Trophoblast cell (in vitro differentiated cells and primary cell): ENCODE results near the gene BPIFA2.

Source experiments
- DNase-seq, 2 donors: peaks; one replicate each; pipeline ENCODE4 v3.0.0-alpha.2; 2016
- H2AFZ ChIP-seq: 2 replicates; pipeline ENCODE4 v1.6.1; 2013; ENCODE audit warnings: low read length, moderate library complexity, mild to moderate bottlenecking; ENCODE audit not compliant: insufficient read depth, poor library complexity
- H2AK5ac ChIP-seq: 2 replicates; pipeline ENCODE4 v1.6.1; 2013; ENCODE audit warnings: mild to moderate bottlenecking, low read length
- H2BK120ac ChIP-seq: 2 replicates; pipeline ENCODE4 v1.6.1; 2013; ENCODE audit warnings: low read length, mild to moderate bottlenecking, moderate library complexity; ENCODE audit not compliant: insufficient read depth, poor library complexity
- H2BK12ac ChIP-seq: 2 replicates; pipeline ENCODE4 v1.6.1; 2013; ENCODE audit warnings: mild to moderate bottlenecking, low read length, moderate library complexity
- H2BK5ac ChIP-seq: 2 replicates; pipeline ENCODE4 v1.6.1; 2013; ENCODE audit warnings: low read length, low read depth, moderate library complexity, mild to moderate bottlenecking; ENCODE audit not compliant: poor library complexity
- H3K14ac ChIP-seq: 2 replicates; pipeline ENCODE4 v1.6.1; 2013; ENCODE audit warnings: mild to moderate bottlenecking, low read length
- H3K18ac ChIP-seq: 2 replicates; pipeline ENCODE4 v1.6.1; 2013; ENCODE audit warnings: mild to moderate bottlenecking, low read length
- H3K23ac ChIP-seq: 2 replicates; pipeline ENCODE4 v1.6.1; 2013; ENCODE audit warnings: low read length
- H3K27ac ChIP-seq: 2 replicates; pipeline ENCODE4 v1.5.1; 2013; ENCODE audit warnings: low read depth, mild to moderate bottlenecking, inconsistent platforms, low read length, moderate library complexity
- H3K27me3 ChIP-seq: 2 replicates; pipeline ENCODE4 v1.6.1; 2013; ENCODE audit warnings: inconsistent platforms, mild to moderate bottlenecking, low read length, moderate library complexity; ENCODE audit not compliant: insufficient read depth
- H3K36me3 ChIP-seq, 2 experiments: 1 replicate in 1 of 2; 2 replicates in 1 of 2; pipeline ENCODE4 v1.6.1; 2013; ENCODE audit warnings: low read length in 2 of 2, mild to moderate bottlenecking in 2 of 2, moderate library complexity in 1 of 2; ENCODE audit not compliant: insufficient read depth in 2 of 2, control insufficient read depth in 1 of 2
- H3K4ac ChIP-seq: 2 replicates; pipeline ENCODE4 v1.6.1; 2013; ENCODE audit warnings: low read depth, mild to moderate bottlenecking, low read length, moderate library complexity
- H3K4me1 ChIP-seq, 2 experiments: 1 replicate in 1 of 2; 2 replicates in 1 of 2; pipeline ENCODE4 v1.6.1; 2013; ENCODE audit warnings: low read length in 2 of 2, mild to moderate bottlenecking in 2 of 2, moderate library complexity in 1 of 2; ENCODE audit not compliant: insufficient read depth in 2 of 2, control insufficient read depth in 1 of 2
- H3K4me2 ChIP-seq: 2 replicates; pipeline ENCODE4 v1.6.1; 2013; ENCODE audit warnings: inconsistent platforms, mild to moderate bottlenecking, low read length, moderate library complexity
- H3K4me3 ChIP-seq: 2 replicates; pipeline ENCODE4 v1.5.1; 2013; ENCODE audit warnings: mild to moderate bottlenecking, low read depth, low read length, inconsistent platforms
- H3K79me1 ChIP-seq: one replicate; pipeline ENCODE4 v1.6.1; 2013; ENCODE audit warnings: low read length
- H3K79me2 ChIP-seq: 2 replicates; pipeline ENCODE4 v1.6.1; 2013; ENCODE audit warnings: low read length, mild to moderate bottlenecking; ENCODE audit not compliant: control insufficient read depth, insufficient read depth, poor library complexity
- H3K9ac ChIP-seq: 2 replicates; pipeline ENCODE4 v1.6.1; 2013; ENCODE audit warnings: mild to moderate bottlenecking, low read length
- H3K9me3 ChIP-seq: 2 replicates; pipeline ENCODE4 v1.6.1; 2013; ENCODE audit warnings: low read depth, mild to moderate bottlenecking, control low read depth, inconsistent platforms, low read length; ENCODE audit not compliant: insufficient read depth
- H4K12ac ChIP-seq: 2 replicates; pipeline ENCODE4 v1.6.1; 2013; ENCODE audit warnings: low read depth, mild to moderate bottlenecking, low read length, moderate library complexity
- H4K8ac ChIP-seq: 2 replicates; pipeline ENCODE4 v1.6.1; 2013; ENCODE audit warnings: low read depth, mild to moderate bottlenecking, low read length, moderate library complexity
- H4K91ac ChIP-seq: one replicate; pipeline ENCODE4 v1.6.1; 2013; ENCODE audit warnings: low read depth, mild to moderate bottlenecking, low read length, moderate library complexity
- WGBS: extraction: QIAGEN DNeasy Blood & Tissue Kit; methylation state at CpG from one replicate; pipeline ENCODE4 v1.1.7; 2013; ENCODE audit warnings: missing lambda C conversion rate; ENCODE audit not compliant: insufficient read length, insufficient coverage; ENCODE audit errors: extremely low coverage; 5-methylcytosine and 5-hydroxymethylcytosine counted together

The BPIFA2 gene

DNA sequence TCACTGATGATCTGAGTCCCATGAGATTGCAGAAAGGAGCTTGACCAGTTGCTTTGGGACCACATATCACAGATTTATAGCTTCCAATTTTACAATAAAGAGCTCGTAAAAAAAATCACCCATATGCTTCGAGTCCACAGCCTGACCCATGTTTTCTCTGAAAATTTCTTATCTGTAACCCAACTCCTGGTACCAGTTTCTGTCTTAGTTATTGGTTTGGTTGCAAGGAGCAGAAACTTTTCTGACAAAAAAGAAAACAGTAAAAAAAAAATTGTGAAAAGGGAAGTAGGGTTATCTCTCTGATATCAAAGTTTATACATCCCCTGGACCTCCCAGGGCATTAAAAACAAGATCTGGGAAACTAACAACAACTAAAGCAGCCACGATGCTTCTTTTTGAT is 30.8 kb upstream of the BPIFA2 start:
- Histone ChIP-seq H3K27me3 (no peaks in the 10 kb centered on the region), H3K79me1 (no peaks in the 10 kb centered on the region), H3K4ac (no peak overlapping the region), H3K4me2 (no peak overlapping the region), H3K9ac (no peak overlapping the region), H3K27ac (no peak overlapping the region), H3K14ac (no peak overlapping the region), H2BK5ac (no peak overlapping the region), H2BK120ac (no peak overlapping the region), H4K12ac (no peak overlapping the region), H4K91ac (no peak overlapping the region), H2AK5ac (no peak overlapping the region), H3K18ac (no peak overlapping the region), H2AFZ (no peak overlapping the region), H3K4me1 (no peaks in the 10 kb centered on the region), H3K23ac (no peak overlapping the region), H3K79me2 (no peaks in the 10 kb centered on the region), H3K9me3 (peaks cover 19% of the 10 kb centered on the region), H2BK12ac (no peak overlapping the region), H3K4me3 (no peak overlapping the region), H4K8ac (no peak overlapping the region), H3K36me3 (no peaks in the 10 kb centered on the region)
- no CpG with 5 or more reads among the region's 3 CpGs for WGBS
- no peak for DNase-seq

DNA sequence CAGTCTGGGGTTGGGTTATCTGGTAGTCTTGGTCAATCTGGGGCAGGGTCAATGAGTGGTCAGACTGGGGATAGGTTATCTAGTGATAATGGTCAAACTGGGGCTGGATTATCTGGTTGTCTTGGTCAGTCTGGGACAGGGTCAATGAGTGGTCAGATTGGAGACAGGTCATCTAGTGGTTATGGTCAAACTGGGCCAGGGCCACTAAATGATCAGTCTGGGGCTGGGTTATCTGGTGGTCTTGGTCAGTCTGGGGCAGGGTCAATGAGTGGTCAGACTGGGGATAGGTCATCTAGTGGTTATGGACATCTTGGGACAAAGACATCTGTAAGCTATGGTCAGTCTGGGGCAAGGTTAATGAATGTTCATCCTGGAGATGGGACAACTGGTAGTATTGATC is 28.5 kb upstream of the BPIFA2 start:
- Histone ChIP-seq H2BK12ac (no peak overlapping the region), H3K18ac (no peak overlapping the region), H3K4me3 (no peak overlapping the region), H4K91ac (no peak overlapping the region), H3K27ac (no peak overlapping the region), H2BK120ac (no peak overlapping the region), H3K4me2 (no peak overlapping the region), H3K23ac (no peak overlapping the region), H3K14ac (no peak overlapping the region), H3K9ac (no peak overlapping the region), H3K9me3 (peaks cover 19% of the 10 kb centered on the region), H2BK5ac (no peak overlapping the region), H4K12ac (no peak overlapping the region), H3K4ac (no peak overlapping the region), H3K27me3 (no peaks in the 10 kb centered on the region), H3K79me2 (no peaks in the 10 kb centered on the region), H2AFZ (no peak overlapping the region), H3K79me1 (no peaks in the 10 kb centered on the region), H3K36me3 (no peaks in the 10 kb centered on the region), H2AK5ac (no peak overlapping the region), H3K4me1 (no peaks in the 10 kb centered on the region), H4K8ac (no peak overlapping the region)
- no peak for DNase-seq

DNA sequence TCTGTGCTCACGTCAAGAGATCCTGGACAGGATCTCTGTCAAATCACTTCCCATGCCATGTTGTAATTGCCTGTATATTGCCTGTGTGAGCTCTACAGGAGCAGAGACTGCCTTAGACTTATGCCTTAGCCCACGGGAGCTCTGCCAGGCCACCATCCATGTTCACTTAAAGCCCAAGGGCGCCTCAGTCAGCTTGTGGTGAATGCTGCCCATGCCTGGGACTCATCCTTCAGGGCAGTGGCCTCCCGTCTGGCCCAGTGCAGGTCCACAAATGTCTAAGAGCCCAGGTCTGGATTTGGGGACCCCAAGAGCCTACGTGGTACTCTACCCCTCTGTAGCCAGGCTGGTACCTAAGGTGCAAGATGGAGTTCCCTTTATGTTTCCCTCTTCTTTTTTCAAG is 22.4 kb upstream of the BPIFA2 start:
- Histone ChIP-seq H3K9me3 (peaks cover 3% of the 10 kb centered on the region), H3K4me2 (no peak overlapping the region), H4K8ac (no peak overlapping the region), H3K9ac (no peak overlapping the region), H3K27me3 (no peaks in the 10 kb centered on the region), H3K36me3 (no peaks in the 10 kb centered on the region), H2AK5ac (no peak overlapping the region), H3K23ac (no peak overlapping the region), H3K79me2 (no peaks in the 10 kb centered on the region), H3K4ac (no peak overlapping the region), H3K79me1 (no peaks in the 10 kb centered on the region), H3K14ac (no peak overlapping the region), H2BK120ac (no peak overlapping the region), H4K12ac (no peak overlapping the region), H4K91ac (no peak overlapping the region), H3K4me1 (no peaks in the 10 kb centered on the region), H2BK12ac (no peak overlapping the region), H3K4me3 (no peak overlapping the region), H2BK5ac (no peak overlapping the region), H3K18ac (no peak overlapping the region), H2AFZ (no peak overlapping the region), H3K27ac (no peak overlapping the region)
- WGBS, result no CpG with 5 or more reads among the region's 5 CpGs
- DNase-seq, result no peak

DNA sequence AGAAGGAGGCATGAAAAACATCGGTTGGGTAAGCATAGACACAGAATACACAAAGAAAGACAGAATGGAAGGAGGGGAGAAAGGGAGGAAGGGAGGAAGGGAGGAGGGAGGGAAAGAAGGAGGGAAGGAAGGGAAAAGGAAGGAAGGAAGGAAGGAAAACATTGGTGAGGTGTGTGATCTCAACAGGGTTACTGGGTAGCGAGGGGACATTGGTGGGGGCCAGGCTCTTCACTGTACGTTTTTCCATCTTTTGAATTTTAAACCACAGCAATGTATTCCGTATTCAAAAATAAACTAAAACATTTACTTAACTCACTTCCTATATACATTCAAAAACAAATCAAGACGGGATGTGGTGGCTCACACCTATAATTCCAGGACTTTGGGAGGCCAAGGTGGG is 20.7 kb upstream of the BPIFA2 start:
- no peak for DNase-seq
- no peak overlapping the region for H4K12ac ChIP-seq
- no peak overlapping the region for H2AK5ac ChIP-seq
- H2BK120ac ChIP-seq, result no peak overlapping the region
- no peaks in the 10 kb centered on the region for H3K4me1 ChIP-seq
- no peak overlapping the region for H3K23ac ChIP-seq
- H3K14ac ChIP-seq, result no peak overlapping the region
- H3K27ac ChIP-seq, result no peak overlapping the region
- H3K79me2 ChIP-seq, result no peaks in the 10 kb centered on the region
- WGBS, result 100% methylated on average over 2 of the region's 5 CpGs
- no peaks in the 10 kb centered on the region for H3K36me3 ChIP-seq
- H3K9ac ChIP-seq, result no peak overlapping the region
- no peak overlapping the region for H4K8ac ChIP-seq
- H3K79me1 ChIP-seq, result no peaks in the 10 kb centered on the region
- H2BK12ac ChIP-seq, result no peak overlapping the region
- H2AFZ ChIP-seq, result no peak overlapping the region
- no peak overlapping the region for H3K18ac ChIP-seq
- H4K91ac ChIP-seq, result no peak overlapping the region
- no peaks in the 10 kb centered on the region for H3K27me3 ChIP-seq
- H3K4ac ChIP-seq, result no peak overlapping the region
- H3K4me3 ChIP-seq, result no peak overlapping the region
- no peak overlapping the region for H3K4me2 ChIP-seq
- peaks cover 2% of the 10 kb centered on the region for H3K9me3 ChIP-seq
- H2BK5ac ChIP-seq, result no peak overlapping the region

DNA sequence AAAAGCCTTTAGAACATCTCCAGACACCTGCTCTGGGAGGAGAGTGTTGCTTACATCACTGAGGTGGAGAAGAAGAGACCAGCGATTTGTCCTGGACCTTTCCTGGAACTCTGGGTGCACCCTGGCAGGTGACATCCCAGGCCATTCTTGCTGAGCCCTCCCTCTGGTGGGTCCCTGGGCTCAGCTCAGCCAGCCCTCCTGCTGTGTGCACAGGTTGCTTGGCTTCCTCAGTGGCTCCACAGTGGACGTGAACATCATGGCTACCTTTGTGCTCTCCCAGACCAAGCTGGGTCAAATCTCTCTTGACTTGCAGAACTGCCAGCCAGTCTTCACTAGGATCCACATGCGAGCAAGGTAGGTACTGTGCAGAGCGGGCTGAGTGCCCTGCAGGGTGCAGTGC is 19.9 kb upstream of the BPIFA2 start:
- Histone ChIP-seq H3K9ac (no peak overlapping the region), H3K9me3 (peaks cover 2% of the 10 kb centered on the region), H3K18ac (no peak overlapping the region), H3K36me3 (no peaks in the 10 kb centered on the region), H3K4me1 (no peaks in the 10 kb centered on the region), H4K12ac (no peak overlapping the region), H3K27me3 (no peaks in the 10 kb centered on the region), H2AK5ac (no peak overlapping the region), H3K27ac (no peak overlapping the region), H3K79me1 (no peaks in the 10 kb centered on the region), H3K23ac (no peak overlapping the region), H4K91ac (no peak overlapping the region), H2AFZ (no peak overlapping the region), H2BK120ac (no peak overlapping the region), H2BK5ac (no peak overlapping the region), H2BK12ac (no peak overlapping the region), H4K8ac (no peak overlapping the region), H3K4ac (no peak overlapping the region), H3K4me3 (peak overlapping the region; percentile 37), H3K79me2 (no peaks in the 10 kb centered on the region), H3K4me2 (no peak overlapping the region), H3K14ac (no peak overlapping the region)
- WGBS, result no CpG with 5 or more reads among the region's 4 CpGs
- DNase-seq, result no peak
